Astrocyte (in vitro differentiated cells and primary cell): ENCODE data around the gene GRIA2.
"Not testable (repeated sequence)": the region's sequence is repeated elsewhere in the genome, so short reads cannot be mapped to it uniquely, and the experiment has no call there.

Experiments
- EZH2 ChIP-seq: IDR thresholded peaks from 2 replicates; pipeline ENCODE4 v1.6.1; 2012; ENCODE audit warnings: mild to moderate bottlenecking, low read length, inconsistent platforms; ENCODE audit not compliant: insufficient read depth
- TF ChIP-seq, protein P1 (sequence below): IDR thresholded peaks from 2 replicates; pipeline ENCODE4 v1.5.1; 2011; ENCODE audit warnings: low read depth, mild to moderate bottlenecking, inconsistent platforms, low read length, moderate library complexity; ENCODE audit not compliant: insufficient read depth

- TF ChIP-seq, protein P1, sequence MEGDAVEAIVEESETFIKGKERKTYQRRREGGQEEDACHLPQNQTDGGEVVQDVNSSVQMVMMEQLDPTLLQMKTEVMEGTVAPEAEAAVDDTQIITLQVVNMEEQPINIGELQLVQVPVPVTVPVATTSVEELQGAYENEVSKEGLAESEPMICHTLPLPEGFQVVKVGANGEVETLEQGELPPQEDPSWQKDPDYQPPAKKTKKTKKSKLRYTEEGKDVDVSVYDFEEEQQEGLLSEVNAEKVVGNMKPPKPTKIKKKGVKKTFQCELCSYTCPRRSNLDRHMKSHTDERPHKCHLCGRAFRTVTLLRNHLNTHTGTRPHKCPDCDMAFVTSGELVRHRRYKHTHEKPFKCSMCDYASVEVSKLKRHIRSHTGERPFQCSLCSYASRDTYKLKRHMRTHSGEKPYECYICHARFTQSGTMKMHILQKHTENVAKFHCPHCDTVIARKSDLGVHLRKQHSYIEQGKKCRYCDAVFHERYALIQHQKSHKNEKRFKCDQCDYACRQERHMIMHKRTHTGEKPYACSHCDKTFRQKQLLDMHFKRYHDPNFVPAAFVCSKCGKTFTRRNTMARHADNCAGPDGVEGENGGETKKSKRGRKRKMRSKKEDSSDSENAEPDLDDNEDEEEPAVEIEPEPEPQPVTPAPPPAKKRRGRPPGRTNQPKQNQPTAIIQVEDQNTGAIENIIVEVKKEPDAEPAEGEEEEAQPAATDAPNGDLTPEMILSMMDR = not testable (repeated sequence)
- not testable (repeated sequence) for TF ChIP-seq EZH2
Measured at GRCh38 chr4:157180268-157180667, 40.3 kb upstream of the GRIA2 start.
